ENCODE data around the gene DUSP19. TPM values are rescaled to one million over a fixed set of nuclear protein-coding genes. Genes with fewer than 3 reads are reported as not detected.

The DUSP19 gene
- total RNA-seq, 1 experiment from 2014 or later: 1.8 TPM

- DNase-seq: no peak
- H3K27ac Mint-ChIP-seq: no peak overlapping the region
These were observed 55.5 kb downstream of the DUSP19 start for GRCh38 chr2:183134016-183134415.

More at GRCh38 chr2:183134016-183134415, 55.5 kb downstream of the DUSP19 start:
- H3K18ac ChIP-seq (ENCODE audit: insufficient read length, low read depth, low read length): no peak overlapping the region
- no peak overlapping the region for H2AK5ac ChIP-seq (ENCODE audit: insufficient read length, low read length)
- H2BK20ac ChIP-seq (ENCODE audit: low read depth, low read length, poor library complexity, severe bottlenecking): no peak overlapping the region
- no peaks in the 10 kb centered on the region for H3K9me3 ChIP-seq (ENCODE audit: control insufficient read depth, low read depth, low read length)
- no peaks in the 10 kb centered on the region for H3K9me3 Mint-ChIP-seq
- H3K4me1 Mint-ChIP-seq: no peaks in the 10 kb centered on the region
- no CpG with 5 or more reads among the region's 2 CpGs for WGBS (ENCODE audit: extremely low coverage, insufficient read length, low lambda C conversion rate)
- no peak overlapping the region for H3K14ac ChIP-seq (ENCODE audit: insufficient read depth, low read length)
- no peak overlapping the region for H3K27ac ChIP-seq (ENCODE audit: insufficient read length, low read depth, low read length)
- H4K91ac ChIP-seq (ENCODE audit: insufficient read length, low read depth, low read length): no peak overlapping the region
- no peak for TF ChIP-seq CTCF (conservative IDR thresholded peaks at IDR 0.05)
- H3K23ac ChIP-seq (ENCODE audit: insufficient read length, low read depth, low read length): no peak overlapping the region
- no peaks in the 10 kb centered on the region for H3K23me2 ChIP-seq (ENCODE audit: insufficient read length, low read depth, low read length, poor library complexity, severe bottlenecking)
- peaks cover 12% of the 10 kb centered on the region for H3K79me1 ChIP-seq (ENCODE audit: insufficient read depth, low read depth, low read length, poor library complexity, severe bottlenecking)
- H2BK15ac ChIP-seq (ENCODE audit: low read depth, low read length): no peak overlapping the region
- peaks cover 28 to 51% (median 41%) of the 10 kb centered on the region in 3 experiments; a peak in 6 of 7 replicates for H3K36me3 Mint-ChIP-seq (ENCODE audit: insufficient read depth in 1 of 3, low read depth in 3 of 3)
- H4K8ac ChIP-seq (replicated peaks; ENCODE audit: insufficient read length, low read depth, low read length): no peak overlapping the region
- no peak overlapping the region for H4K5ac ChIP-seq (ENCODE audit: insufficient read length, low read depth, low read length)
- H2AFZ ChIP-seq (ENCODE audit: low read length): no peak overlapping the region
- H2BK120ac ChIP-seq (ENCODE audit: low read depth, low read length, poor library complexity, severe bottlenecking): no peak overlapping the region
- H2BK5ac ChIP-seq (ENCODE audit: insufficient read length, low read length): no peak overlapping the region
- H3K4ac ChIP-seq (ENCODE audit: low read depth, low read length): no peak overlapping the region
- H3K27me3 Mint-ChIP-seq (ENCODE audit: low read depth): no peaks in the 10 kb centered on the region
- no peaks in the 10 kb centered on the region for H3K4me1 ChIP-seq (ENCODE audit: insufficient read depth, low read length)
- no peak overlapping the region for H2BK12ac ChIP-seq (ENCODE audit: insufficient read length, low read depth, low read length)
- no peaks in the 10 kb centered on the region for H4K20me1 ChIP-seq (ENCODE audit: control insufficient read depth, insufficient read depth, insufficient read length)
- no peak overlapping the region for H3K4me2 ChIP-seq (ENCODE audit: insufficient read depth, insufficient read length, low read length)
- no peak overlapping the region for H3K9ac ChIP-seq (ENCODE audit: extremely low read depth, insufficient read length, low read length)
- H3K4me3 Mint-ChIP-seq: no peak overlapping the region
- no peaks in the 10 kb centered on the region for H3K27me3 ChIP-seq (ENCODE audit: insufficient read depth, low read length)
- no peak overlapping the region for H3K56ac ChIP-seq (ENCODE audit: insufficient read length, low read depth, low read length)
- peaks cover 5% of the 10 kb centered on the region; the same call in 1 of the 2 replicates for H3K79me2 ChIP-seq (ENCODE audit: insufficient read depth, low read length)
- H3T11ph ChIP-seq (ENCODE audit: low read length): no peak overlapping the region
